ENCODE data around the gene PBRM1. TPM values are rescaled to one million over a fixed set of nuclear protein-coding genes. Genes with fewer than 3 reads are reported as not detected.
"Not testable (repeated sequence)": the region's sequence is repeated elsewhere in the genome, so short reads cannot be mapped to it uniquely, and the experiment has no call there.

Gene PBRM1
- polyA plus RNA-seq, result 37.5 TPM
- long read RNA-seq, donor 1, partial matches to known transcripts, result 69 of 90 reads
- long read RNA-seq, donor 1, other reads (novel, unspliced or antisense), result 20 of 90 reads
- long read RNA-seq, donor 2, partial matches to known transcripts, result 116 of 207 reads
- long read RNA-seq, donor 2, other reads (novel, unspliced or antisense), result 90 of 207 reads
- long read RNA-seq, donor 3, result 0 reads
- long read RNA-seq, donor 4, result 0 reads
- long read RNA-seq, donor 5, partial matches to known transcripts, result 228 of 243 reads
- long read RNA-seq, donor 5, other reads (novel, unspliced or antisense), result 15 of 243 reads
- long read RNA-seq, donor 6, partial matches to known transcripts, result 315 of 326 reads
- long read RNA-seq, donor 6, other reads (novel, unspliced or antisense), result 11 of 326 reads
- long read RNA-seq, donor 7, partial matches to known transcripts, result 29 of 48 reads
- long read RNA-seq, donor 7, other reads (novel, unspliced or antisense), result 18 of 48 reads
- long read RNA-seq, donor 8, partial matches to known transcripts, result 584 of 594 reads
- long read RNA-seq, donor 8, other reads (novel, unspliced or antisense), result 9 of 594 reads
- long read RNA-seq, donor 9, partial matches to known transcripts, result 106 of 119 reads
- long read RNA-seq, donor 9, other reads (novel, unspliced or antisense), result 13 of 119 reads
- long read RNA-seq, donor 10, result 0 reads
- long read RNA-seq, donor 11, partial matches to known transcripts, result 67 of 76 reads
- long read RNA-seq, donor 11, other reads (novel, unspliced or antisense), result 8 of 76 reads

GRCh38 chr3:52685709-52686691, at the start of gene PBRM1, which contains the start of gene GNL3:
TSS of gene PBRM1 (minus strand) at chr3:52685913.
TSS of gene GNL3 (plus strand) at chr3:52686032. CDS start at chr3:52686093, 61 bp downstream.
- peaks cover 39% of the 10 kb centered on the region for H3K36me3 ChIP-seq (ENCODE audit: control insufficient read depth, insufficient read depth, low read length)
- DNase-seq, result peak; percentile 97 to 99
- H3K4me3 ChIP-seq (ENCODE audit: low read length), result peak within 1 kb of the TSS; percentile 86
- WGBS (ENCODE audit: insufficient coverage, low lambda C conversion rate), result no CpG with 5 or more reads among the region's 82 CpGs
- peak within 1 kb of the TSS; percentile 83 for H3K27ac ChIP-seq (ENCODE audit: low read length)
- peaks cover 28% of the 10 kb centered on the region for H3K4me1 ChIP-seq (ENCODE audit: control insufficient read depth, insufficient read depth, low read length)
- H3K9me3 ChIP-seq (ENCODE audit: control insufficient read depth, low read depth, low read length), result no peaks in the 10 kb centered on the region
- no peaks in the 10 kb centered on the region for H3K27me3 ChIP-seq (ENCODE audit: control insufficient read depth, insufficient read depth, low read length)

- Histone ChIP-seq H3K27ac (ENCODE audit: low read length) (no peak overlapping the region), H3K27me3 (ENCODE audit: control insufficient read depth, insufficient read depth, low read length) (no peaks in the 10 kb centered on the region), H3K36me3 (ENCODE audit: control insufficient read depth, insufficient read depth, low read length) (peaks cover 54% of the 10 kb centered on the region), H3K4me1 (ENCODE audit: control insufficient read depth, insufficient read depth, low read length) (no peaks in the 10 kb centered on the region), H3K4me3 (ENCODE audit: low read length) (no peak overlapping the region), H3K9me3 (ENCODE audit: control insufficient read depth, low read depth, low read length) (peaks cover 5% of the 10 kb centered on the region)
- no peak for DNase-seq
- 100% methylated on average over 1 of the region's 10 CpGs for WGBS (ENCODE audit: insufficient coverage, low lambda C conversion rate)
Measured at GRCh38 chr3:52733256-52733891, 47.7 kb upstream of the PBRM1 start.

- no peak for DNase-seq
- Histone ChIP-seq H3K9me3 (ENCODE audit: control insufficient read depth, low read depth, low read length) (peaks cover 5% of the 10 kb centered on the region), H3K27me3 (ENCODE audit: control insufficient read depth, insufficient read depth, low read length) (no peaks in the 10 kb centered on the region), H3K4me3 (ENCODE audit: low read length) (no peak overlapping the region), H3K27ac (ENCODE audit: low read length) (no peak overlapping the region), H3K4me1 (ENCODE audit: control insufficient read depth, insufficient read depth, low read length) (no peaks in the 10 kb centered on the region), H3K36me3 (ENCODE audit: control insufficient read depth, insufficient read depth, low read length) (peaks cover 42% of the 10 kb centered on the region)
- no CpG with 5 or more reads among the region's 14 CpGs for WGBS (ENCODE audit: insufficient coverage, low lambda C conversion rate)
Measured at GRCh38 chr3:52731590-52731989, 45.9 kb upstream of the PBRM1 start.

- no peak overlapping the region for H3K27ac ChIP-seq (ENCODE audit: low read length)
- DNase-seq, result no peak
- H3K4me1 ChIP-seq (ENCODE audit: control insufficient read depth, insufficient read depth, low read length), result no peaks in the 10 kb centered on the region
- peaks cover 38% of the 10 kb centered on the region for H3K36me3 ChIP-seq (ENCODE audit: control insufficient read depth, insufficient read depth, low read length)
- peaks cover 5% of the 10 kb centered on the region for H3K9me3 ChIP-seq (ENCODE audit: control insufficient read depth, low read depth, low read length)
- no peaks in the 10 kb centered on the region for H3K27me3 ChIP-seq (ENCODE audit: control insufficient read depth, insufficient read depth, low read length)
- no peak overlapping the region for H3K4me3 ChIP-seq (ENCODE audit: low read length)
Measured at GRCh38 chr3:52730681-52731080, 45.0 kb upstream of the PBRM1 start.

DNA sequence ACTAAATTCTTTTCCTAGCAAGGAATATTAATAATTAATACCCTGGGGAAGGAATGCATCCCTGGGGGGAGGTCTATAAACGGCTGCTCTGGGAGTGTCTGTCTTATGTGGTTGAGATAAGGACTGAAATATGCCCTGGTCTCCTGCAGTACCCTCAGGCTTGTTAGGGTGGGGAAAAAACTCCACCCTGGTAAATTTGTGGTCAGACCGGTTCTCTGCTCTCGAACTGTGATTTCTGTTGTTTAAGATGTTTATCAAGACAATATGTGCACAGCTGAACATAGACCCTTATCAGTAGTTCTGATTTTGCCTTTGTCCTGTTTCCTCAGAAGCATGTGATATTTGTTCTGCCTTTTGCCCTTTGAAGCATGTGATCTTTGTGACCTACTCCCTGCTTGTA, 43.0 kb upstream of the PBRM1 start:
- H3K9me3 ChIP-seq (ENCODE audit: control insufficient read depth, low read depth, low read length); H3K4me3 ChIP-seq (ENCODE audit: low read length); H3K27ac ChIP-seq (ENCODE audit: low read length); H3K4me1 ChIP-seq (ENCODE audit: control insufficient read depth, insufficient read depth, low read length); DNase-seq; H3K27me3 ChIP-seq (ENCODE audit: control insufficient read depth, insufficient read depth, low read length): not testable (repeated sequence)
- H3K36me3 ChIP-seq (ENCODE audit: control insufficient read depth, insufficient read depth, low read length), result peaks cover 27% of the 10 kb centered on the region
- WGBS (ENCODE audit: insufficient coverage, low lambda C conversion rate), result no CpG with 5 or more reads among the region's 3 CpGs

- H3K9me3 ChIP-seq (ENCODE audit: control insufficient read depth, low read depth, low read length), result peaks cover 7% of the 10 kb centered on the region
- no peak overlapping the region for H3K4me3 ChIP-seq (ENCODE audit: low read length)
- H3K27ac ChIP-seq (ENCODE audit: low read length), result no peak overlapping the region
- H3K27me3 ChIP-seq (ENCODE audit: control insufficient read depth, insufficient read depth, low read length), result no peaks in the 10 kb centered on the region
- 100% methylated on average over 1 of the region's 1 CpG for WGBS (ENCODE audit: insufficient coverage, low lambda C conversion rate)
- DNase-seq, result peak; percentile 17 to 43
- peaks cover 8% of the 10 kb centered on the region for H3K36me3 ChIP-seq (ENCODE audit: control insufficient read depth, insufficient read depth, low read length)
- H3K4me1 ChIP-seq (ENCODE audit: control insufficient read depth, insufficient read depth, low read length), result no peaks in the 10 kb centered on the region
Measured at GRCh38 chr3:52724511-52724910, 38.8 kb upstream of the PBRM1 start.

DNA sequence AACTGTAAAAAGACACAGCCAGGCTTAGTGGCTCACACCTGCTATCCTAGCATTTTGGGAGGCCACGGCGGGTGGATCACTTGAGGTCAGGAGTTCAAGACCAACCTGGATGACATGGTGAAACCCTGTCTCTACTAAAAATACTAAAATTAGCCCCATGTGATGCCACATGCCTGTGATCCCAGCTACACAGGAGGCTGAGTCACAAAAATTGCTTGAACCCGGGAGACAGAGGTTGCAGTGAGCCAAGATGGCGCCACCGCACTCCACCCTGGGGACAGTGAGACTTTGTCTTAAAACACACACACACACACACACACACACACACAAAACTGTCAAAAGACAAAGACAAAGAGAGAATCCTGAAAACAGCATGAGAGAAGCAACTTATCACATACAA, 38.2 kb upstream of the PBRM1 start:
- no peak for DNase-seq
- no CpG with 5 or more reads among the region's 5 CpGs for WGBS (ENCODE audit: insufficient coverage, low lambda C conversion rate)

GRCh38 chr3:52722491-52722890, 36.8 kb upstream of the PBRM1 start:
- H3K27ac ChIP-seq (ENCODE audit: low read length), result no peak overlapping the region

More for the DNA sequence above, 38.2 kb upstream of the PBRM1 start:
- H3K27me3 ChIP-seq (ENCODE audit: control insufficient read depth, insufficient read depth, low read length), result no peaks in the 10 kb centered on the region
- peaks cover 7% of the 10 kb centered on the region for H3K9me3 ChIP-seq (ENCODE audit: control insufficient read depth, low read depth, low read length)
- H3K4me3 ChIP-seq (ENCODE audit: low read length), result no peak overlapping the region
- H3K4me1 ChIP-seq (ENCODE audit: control insufficient read depth, insufficient read depth, low read length), result no peaks in the 10 kb centered on the region
- H3K36me3 ChIP-seq (ENCODE audit: control insufficient read depth, insufficient read depth, low read length), result peaks cover 11% of the 10 kb centered on the region
- H3K27ac ChIP-seq (ENCODE audit: low read length), result no peak overlapping the region

DNA sequence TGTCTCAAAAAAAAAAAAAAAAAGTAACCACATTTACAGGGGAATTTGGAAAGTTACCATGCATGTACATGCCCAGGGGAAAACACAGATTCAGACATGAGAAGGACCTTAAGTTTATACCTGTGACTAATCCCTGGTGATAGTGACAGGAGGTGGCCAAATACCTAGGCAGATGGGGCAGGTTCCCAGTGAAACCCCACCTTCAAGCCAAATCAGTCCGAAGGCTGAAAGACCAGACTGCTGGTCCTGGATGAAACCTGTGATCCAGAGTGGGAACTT, 36.0 kb upstream of the PBRM1 start:
- Histone ChIP-seq H3K36me3 (ENCODE audit: control insufficient read depth, insufficient read depth, low read length) (peaks cover 14% of the 10 kb centered on the region), H3K4me1 (ENCODE audit: control insufficient read depth, insufficient read depth, low read length) (no peaks in the 10 kb centered on the region), H3K27ac (ENCODE audit: low read length) (no peak overlapping the region), H3K27me3 (ENCODE audit: control insufficient read depth, insufficient read depth, low read length) (no peaks in the 10 kb centered on the region), H3K4me3 (ENCODE audit: low read length) (no peak overlapping the region), H3K9me3 (ENCODE audit: control insufficient read depth, low read depth, low read length) (peaks cover 7% of the 10 kb centered on the region)
- no CpG with 5 or more reads among the region's 1 CpG for WGBS (ENCODE audit: insufficient coverage, low lambda C conversion rate)
- DNase-seq, result no peak

More at GRCh38 chr3:52722491-52722890, 36.8 kb upstream of the PBRM1 start:
- Histone ChIP-seq H3K9me3 (ENCODE audit: control insufficient read depth, low read depth, low read length) (peaks cover 7% of the 10 kb centered on the region), H3K36me3 (ENCODE audit: control insufficient read depth, insufficient read depth, low read length) (peaks cover 14% of the 10 kb centered on the region), H3K4me3 (ENCODE audit: low read length) (no peak overlapping the region), H3K4me1 (ENCODE audit: control insufficient read depth, insufficient read depth, low read length) (no peaks in the 10 kb centered on the region), H3K27me3 (ENCODE audit: control insufficient read depth, insufficient read depth, low read length) (no peaks in the 10 kb centered on the region)
- DNase-seq, result no peak
- no CpG with 5 or more reads among the region's 7 CpGs for WGBS (ENCODE audit: insufficient coverage, low lambda C conversion rate)
